HUES64 (cell line): ENCODE measurements around the gene NEMP2.
A peak's percentile ranks its signal among the peaks of the same experiment; 100 is the strongest.

Experiments used
- H3K27ac ChIP-seq: 2 replicates; pipeline ENCODE4 v1.7.0; 2013; ENCODE audit warnings: low read depth, low read length, inconsistent platforms
- H3K27me3 ChIP-seq: 2 replicates; pipeline ENCODE4 v1.6.1; 2013; ENCODE audit warnings: mild to moderate bottlenecking, low read length; ENCODE audit not compliant: insufficient read depth
- H3K36me3 ChIP-seq: 2 replicates; pipeline ENCODE4 v1.6.1; 2013; ENCODE audit warnings: mild to moderate bottlenecking, low read length; ENCODE audit not compliant: insufficient read depth
- H3K4me1 ChIP-seq: 2 replicates; pipeline ENCODE4 v1.6.1; 2013; ENCODE audit warnings: mild to moderate bottlenecking, low read length, moderate library complexity; ENCODE audit not compliant: insufficient read depth
- H3K4me3 ChIP-seq: 2 replicates; pipeline ENCODE4 v1.5.1; 2013; ENCODE audit warnings: mild to moderate bottlenecking, low read length, moderate library complexity
- H3K9ac ChIP-seq: 2 replicates; pipeline ENCODE4 v1.6.1; 2013; ENCODE audit warnings: mild to moderate bottlenecking, low read depth, low read length
- H3K9me3 ChIP-seq: 2 replicates; pipeline ENCODE4 v1.6.1; 2013; ENCODE audit warnings: low read depth, low read length; ENCODE audit not compliant: insufficient read depth
- WGBS: fragments of 150-250, 120-280 bp; methylation state at CpG from one replicate; pipeline ENCODE4 v1.1.7; 2013; ENCODE audit warnings: missing lambda C conversion rate; 5-methylcytosine and 5-hydroxymethylcytosine counted together

NEMP2 gene

GRCh38 chr2:190553254-190553653 lies 18.7 kb upstream of the NEMP2 start:
- Histone ChIP-seq H3K4me1 (peaks cover 6% of the 10 kb centered on the region; the same call in 1 of the 2 replicates), H3K27me3 (no peaks in the 10 kb centered on the region), H3K9ac (no peak overlapping the region), H3K9me3 (no peaks in the 10 kb centered on the region), H3K4me3 (no peak overlapping the region), H3K27ac (no peak overlapping the region), H3K36me3 (no peaks in the 10 kb centered on the region)
- 96% methylated on average over 1 of the region's 1 CpG for WGBS

GRCh38 chr2:190551928-190552327 lies 17.4 kb upstream of the NEMP2 start:
- Histone ChIP-seq H3K9ac (no peak overlapping the region), H3K27ac (no peak overlapping the region), H3K27me3 (no peaks in the 10 kb centered on the region), H3K36me3 (no peaks in the 10 kb centered on the region), H3K9me3 (no peaks in the 10 kb centered on the region), H3K4me1 (peaks cover 6% of the 10 kb centered on the region; the same call in 1 of the 2 replicates), H3K4me3 (no peak overlapping the region)
- 89% methylated on average over 4 of the region's 4 CpGs for WGBS

GRCh38 chr2:190550137-190550536 lies 15.6 kb upstream of the NEMP2 start:
- Histone ChIP-seq H3K4me3 (no peak overlapping the region), H3K4me1 (peaks cover 6% of the 10 kb centered on the region; the same call in 1 of the 2 replicates)
- 96% methylated on average over 3 of the region's 3 CpGs for WGBS

GRCh38 chr2:190547886-190548285 lies 13.4 kb upstream of the NEMP2 start:
- no peak overlapping the region for H3K27ac ChIP-seq
- no peaks in the 10 kb centered on the region for H3K4me1 ChIP-seq
- H3K9me3 ChIP-seq, result no peaks in the 10 kb centered on the region
- no peaks in the 10 kb centered on the region for H3K27me3 ChIP-seq
- no peak overlapping the region for H3K4me3 ChIP-seq
- H3K9ac ChIP-seq, result no peak overlapping the region
- no peaks in the 10 kb centered on the region for H3K36me3 ChIP-seq

More at GRCh38 chr2:190550137-190550536, 15.6 kb upstream of the NEMP2 start:
- Histone ChIP-seq H3K36me3 (no peaks in the 10 kb centered on the region), H3K27me3 (no peaks in the 10 kb centered on the region), H3K27ac (no peak overlapping the region), H3K9ac (no peak overlapping the region), H3K9me3 (no peaks in the 10 kb centered on the region)

GRCh38 chr2:190546734-190547133 lies 12.2 kb upstream of the NEMP2 start:
- Histone ChIP-seq H3K27ac (no peak overlapping the region), H3K36me3 (no peaks in the 10 kb centered on the region), H3K9ac (no peak overlapping the region), H3K9me3 (no peaks in the 10 kb centered on the region; the same call in 1 of the 2 replicates), H3K4me3 (no peak overlapping the region), H3K27me3 (no peaks in the 10 kb centered on the region), H3K4me1 (no peaks in the 10 kb centered on the region)
- 84% methylated on average over 3 of the region's 3 CpGs for WGBS

GRCh38 chr2:190545555-190546385 lies 11.2 kb upstream of the NEMP2 start:
- H3K9me3 ChIP-seq, result peaks cover 7% of the 10 kb centered on the region; the same call in 1 of the 2 replicates
- WGBS, result 95% methylated on average over 3 of the region's 5 CpGs
- no peak overlapping the region for H3K27ac ChIP-seq
- no peak overlapping the region for H3K4me3 ChIP-seq
- no peak overlapping the region for H3K9ac ChIP-seq
- H3K27me3 ChIP-seq, result no peaks in the 10 kb centered on the region
- no peaks in the 10 kb centered on the region for H3K4me1 ChIP-seq
- no peaks in the 10 kb centered on the region for H3K36me3 ChIP-seq

GRCh38 chr2:190545093-190545492 lies 10.6 kb upstream of the NEMP2 start:
- 91% methylated on average over 2 of the region's 3 CpGs for WGBS
- Histone ChIP-seq H3K27ac (no peak overlapping the region), H3K9ac (no peak overlapping the region), H3K4me1 (no peaks in the 10 kb centered on the region), H3K4me3 (no peak overlapping the region), H3K36me3 (no peaks in the 10 kb centered on the region), H3K9me3 (peaks cover 14% of the 10 kb centered on the region), H3K27me3 (no peaks in the 10 kb centered on the region)

- Histone ChIP-seq H3K27me3 (no peaks in the 10 kb centered on the region), H3K9ac (no peak overlapping the region), H3K36me3 (no peaks in the 10 kb centered on the region), H3K4me1 (peaks cover 20% of the 10 kb centered on the region), H3K4me3 (no peak overlapping the region), H3K9me3 (peaks cover 41% of the 10 kb centered on the region), H3K27ac (no peak overlapping the region)
- 96% methylated on average over 4 of the region's 6 CpGs for WGBS
Measured at GRCh38 chr2:190540048-190540447, 5.5 kb upstream of the NEMP2 start.

- Histone ChIP-seq H3K9me3 (peaks cover 41% of the 10 kb centered on the region), H3K27me3 (no peaks in the 10 kb centered on the region), H3K36me3 (no peaks in the 10 kb centered on the region), H3K4me1 (peaks cover 24% of the 10 kb centered on the region), H3K27ac (no peak overlapping the region), H3K9ac (no peak overlapping the region), H3K4me3 (no peak overlapping the region)
Measured at GRCh38 chr2:190538201-190538600, 3.7 kb upstream of the NEMP2 start.

GRCh38 chr2:190537765-190538164 lies 3.2 kb upstream of the NEMP2 start:
- Histone ChIP-seq H3K36me3 (no peaks in the 10 kb centered on the region), H3K27ac (peak overlapping the region; percentile 46; the same call in 1 of the 2 replicates), H3K4me1 (peaks cover 24% of the 10 kb centered on the region), H3K27me3 (no peaks in the 10 kb centered on the region), H3K9me3 (peaks cover 41% of the 10 kb centered on the region), H3K9ac (no peak overlapping the region), H3K4me3 (no peak overlapping the region)
- WGBS, result 67% methylated on average over 1 of the region's 1 CpG

GRCh38 chr2:190535586-190535985 lies 1.1 kb upstream of the NEMP2 start:
- Histone ChIP-seq H3K36me3 (no peaks in the 10 kb centered on the region), H3K27me3 (no peaks in the 10 kb centered on the region), H3K9me3 (peaks cover 32% of the 10 kb centered on the region), H3K27ac (no peak overlapping the region), H3K9ac (no peak overlapping the region), H3K4me3 (peak overlapping the region; percentile 78), H3K4me1 (peaks cover 24% of the 10 kb centered on the region)
- 69% methylated on average over 1 of the region's 1 CpG for WGBS
